BLaER1 (cell line): ENCODE data around the gene TMEM51.

Experiments
- H3K27ac ChIP-seq: shearing (Covaris generic); formaldehyde crosslinking; 2 replicates; pipeline ENCODE4 v1.8.1; 2022
- H3K27me3 ChIP-seq: shearing (Covaris generic); formaldehyde crosslinking; 2 replicates; pipeline ENCODE4 v1.8.1; 2022
- H3K36me3 ChIP-seq: shearing (Covaris generic); formaldehyde crosslinking; 2 replicates; pipeline ENCODE4 v1.8.1; 2022
- H3K4me1 ChIP-seq: shearing (Covaris generic); formaldehyde crosslinking; 2 replicates; pipeline ENCODE4 v1.8.1; 2022
- H3K4me2 ChIP-seq: shearing (Covaris generic); formaldehyde crosslinking; 2 replicates; pipeline ENCODE4 v1.8.1; 2022
- H3K4me3 ChIP-seq: shearing (Covaris generic); formaldehyde crosslinking; 2 replicates; pipeline ENCODE4 v1.8.1; 2022
- H3K9ac ChIP-seq: shearing (Covaris generic); formaldehyde crosslinking; 2 replicates; pipeline ENCODE4 v1.8.1; 2022
- H3K9me3 ChIP-seq: shearing (Covaris generic); formaldehyde crosslinking; 2 replicates; pipeline ENCODE4 v1.8.1; 2022
- H4K20me1 ChIP-seq: shearing (Covaris generic); formaldehyde crosslinking; 2 replicates; pipeline ENCODE4 v1.8.1; 2022
- Cebpa-rat ChIP-seq: shearing (Covaris generic); IDR thresholded peaks from 2 replicates; pipeline ENCODE4 v1.8.1; 2022

Gene TMEM51

GRCh38 chr1:15114884-15115283 is 38.7 kb upstream of the TMEM51 start:
- TF ChIP-seq Cebpa-rat: no peak
- H3K9ac ChIP-seq: no peak overlapping the region
- H4K20me1 ChIP-seq: no peaks in the 10 kb centered on the region
- H3K36me3 ChIP-seq: no peaks in the 10 kb centered on the region
- no peaks in the 10 kb centered on the region for H3K9me3 ChIP-seq
- H3K4me1 ChIP-seq: no peaks in the 10 kb centered on the region
- H3K27ac ChIP-seq: no peak overlapping the region
- H3K27me3 ChIP-seq: no peaks in the 10 kb centered on the region
- H3K4me3 ChIP-seq: no peak overlapping the region
- H3K4me2 ChIP-seq: no peak overlapping the region

- Histone ChIP-seq H3K9me3 (no peaks in the 10 kb centered on the region), H4K20me1 (no peaks in the 10 kb centered on the region), H3K9ac (no peak overlapping the region), H3K27ac (no peak overlapping the region), H3K4me2 (no peak overlapping the region), H3K4me1 (no peaks in the 10 kb centered on the region), H3K36me3 (no peaks in the 10 kb centered on the region), H3K4me3 (no peak overlapping the region), H3K27me3 (no peaks in the 10 kb centered on the region)
- no peak for TF ChIP-seq Cebpa-rat
Observed at GRCh38 chr1:15115542-15116330, 37.8 kb upstream of the TMEM51 start.

- Histone ChIP-seq H3K9me3 (no peaks in the 10 kb centered on the region), H3K4me1 (no peaks in the 10 kb centered on the region), H3K27ac (no peak overlapping the region), H3K4me3 (no peak overlapping the region), H3K36me3 (no peaks in the 10 kb centered on the region), H3K9ac (no peak overlapping the region), H3K4me2 (no peak overlapping the region), H4K20me1 (no peaks in the 10 kb centered on the region), H3K27me3 (no peaks in the 10 kb centered on the region)
- TF ChIP-seq Cebpa-rat: no peak
Observed at GRCh38 chr1:15116966-15117365, 36.6 kb upstream of the TMEM51 start.

GRCh38 chr1:15117671-15118325 is 35.7 kb upstream of the TMEM51 start:
- Histone ChIP-seq H3K27ac (no peak overlapping the region), H3K4me2 (no peak overlapping the region), H3K4me3 (no peak overlapping the region), H3K27me3 (no peaks in the 10 kb centered on the region), H3K4me1 (no peaks in the 10 kb centered on the region), H3K9me3 (no peaks in the 10 kb centered on the region), H3K9ac (no peak overlapping the region), H4K20me1 (no peaks in the 10 kb centered on the region), H3K36me3 (no peaks in the 10 kb centered on the region)
- no peak for TF ChIP-seq Cebpa-rat

GRCh38 chr1:15118579-15118978 is 35.0 kb upstream of the TMEM51 start:
- Histone ChIP-seq H3K36me3 (no peaks in the 10 kb centered on the region), H3K9me3 (no peaks in the 10 kb centered on the region), H3K4me2 (no peak overlapping the region), H3K4me3 (no peak overlapping the region), H3K4me1 (no peaks in the 10 kb centered on the region), H3K9ac (no peak overlapping the region), H4K20me1 (no peaks in the 10 kb centered on the region), H3K27me3 (no peaks in the 10 kb centered on the region), H3K27ac (no peak overlapping the region)
- no peak for TF ChIP-seq Cebpa-rat

- Histone ChIP-seq H3K4me1 (no peaks in the 10 kb centered on the region), H3K36me3 (no peaks in the 10 kb centered on the region), H3K27ac (no peak overlapping the region), H3K9me3 (no peaks in the 10 kb centered on the region), H3K4me3 (no peak overlapping the region), H3K9ac (no peak overlapping the region), H3K4me2 (no peak overlapping the region), H3K27me3 (no peaks in the 10 kb centered on the region), H4K20me1 (no peaks in the 10 kb centered on the region)
- TF ChIP-seq Cebpa-rat: no peak
Observed at GRCh38 chr1:15120251-15120945, 33.1 kb upstream of the TMEM51 start.

GRCh38 chr1:15122331-15122730 is 31.2 kb upstream of the TMEM51 start:
- TF ChIP-seq Cebpa-rat: no peak
- H3K27ac ChIP-seq: no peak overlapping the region
- no peak overlapping the region for H3K4me3 ChIP-seq
- no peaks in the 10 kb centered on the region for H3K36me3 ChIP-seq
- no peaks in the 10 kb centered on the region for H3K9me3 ChIP-seq
- H3K4me1 ChIP-seq: no peaks in the 10 kb centered on the region
- no peaks in the 10 kb centered on the region for H3K27me3 ChIP-seq
- H3K9ac ChIP-seq: no peak overlapping the region
- H3K4me2 ChIP-seq: no peak overlapping the region
- H4K20me1 ChIP-seq: no peaks in the 10 kb centered on the region

- Histone ChIP-seq H3K36me3 (no peaks in the 10 kb centered on the region), H3K9me3 (no peaks in the 10 kb centered on the region), H3K4me2 (no peak overlapping the region), H3K4me3 (no peak overlapping the region), H3K27ac (no peak overlapping the region), H3K9ac (no peak overlapping the region), H3K4me1 (no peaks in the 10 kb centered on the region), H4K20me1 (no peaks in the 10 kb centered on the region), H3K27me3 (no peaks in the 10 kb centered on the region)
- no peak for TF ChIP-seq Cebpa-rat
Observed at GRCh38 chr1:15123270-15123669, 30.3 kb upstream of the TMEM51 start.

- H3K4me1 ChIP-seq: peaks cover 4% of the 10 kb centered on the region
- H3K36me3 ChIP-seq: no peaks in the 10 kb centered on the region
- H4K20me1 ChIP-seq: no peaks in the 10 kb centered on the region
- no peak for TF ChIP-seq Cebpa-rat
- no peak overlapping the region for H3K4me2 ChIP-seq
- no peak overlapping the region for H3K4me3 ChIP-seq
- H3K9me3 ChIP-seq: no peaks in the 10 kb centered on the region
- H3K9ac ChIP-seq: no peak overlapping the region
- H3K27me3 ChIP-seq: no peaks in the 10 kb centered on the region
- H3K27ac ChIP-seq: no peak overlapping the region
Observed at GRCh38 chr1:15123925-15124324, 29.6 kb upstream of the TMEM51 start.
